A549 (cell line): ENCODE measurements around the gene SCN5A.

Source experiments
- CTCF ChIP-seq: fragments of >200 bp; sonication (Bioruptor Twin); formaldehyde crosslinking; IDR thresholded peaks from 3 replicates; pipeline ENCODE4 v1.5.1; 2016
- HDAC2 ChIP-seq: fragments of 200-600 bp; sonication (generic); IDR thresholded peaks from 2 replicates; pipeline ENCODE4 v1.6.1; 2016
- HMGXB4 ChIP-seq: fragments of 250-450 bp; sonication (Bioruptor Pico); IDR thresholded peaks from 2 replicates; pipeline ENCODE4 v1.5.0; 2021; ENCODE audit warnings: mild to moderate bottlenecking, moderate library complexity, borderline replicate concordance
- MAX ChIP-seq: IDR thresholded peaks from 2 replicates; pipeline ENCODE4 v1.6.1; 2012
- NR3C1 ChIP-seq: fragments of >200 bp; sonication (Bioruptor Twin); formaldehyde crosslinking; IDR thresholded peaks from 3 replicates; pipeline ENCODE4 v1.6.1; 2017
- PHF8 ChIP-seq: fragments of 200-600 bp; sonication (generic); IDR thresholded peaks from 2 replicates; pipeline ENCODE4 v1.6.1; 2016; ENCODE audit warnings: low read depth, mild to moderate bottlenecking, antibody characterized with exemption, moderate library complexity, borderline replicate concordance
- POLR2A ChIP-seq: IDR thresholded peaks from 2 replicates; pipeline ENCODE4 v1.6.1; 2012; ENCODE audit warnings: mild to moderate bottlenecking, low read length
- POLR2AphosphoS2 ChIP-seq: conservative IDR thresholded peaks from 2 replicates; pipeline ENCODE4 v1.6.1; 2012; ENCODE audit warnings: low read length, improper control_type of control experiment, inconsistent platforms
- RAD21 ChIP-seq, 2 experiments: fragments of >200 bp in 1 of 2; sonication (Bioruptor Twin) in 1 of 2; formaldehyde crosslinking in 1 of 2; IDR thresholded peaks in 1 of 2; conservative IDR thresholded peaks in 1 of 2; 2 replicates in 1 of 2; 3 replicates in 1 of 2; pipeline ENCODE4 v1.6.1; 2012 to 2018; ENCODE audit warnings: inconsistent platforms in 1 of 2
- REST ChIP-seq: fragments of 200-600 bp; sonication (generic); IDR thresholded peaks from 2 replicates; pipeline ENCODE4 v1.6.1; 2016; ENCODE audit warnings: antibody characterized with exemption, mild to moderate bottlenecking, moderate library complexity
- RFX5 ChIP-seq: fragments of 450-650 bp; IDR thresholded peaks from 2 replicates; pipeline ENCODE4 v1.7.1; 2014; ENCODE audit warnings: antibody characterized with exemption, mild to moderate bottlenecking, moderate library complexity
- RNF2 ChIP-seq: fragments of 200-600 bp; sonication (generic); IDR thresholded peaks from 2 replicates; pipeline ENCODE4 v1.6.1; 2016; ENCODE audit warnings: low read depth, mild to moderate bottlenecking, antibody characterized with exemption, moderate library complexity, borderline replicate concordance
- ZNF302 ChIP-seq: fragments of 250-450 bp; sonication (Bioruptor Pico); IDR thresholded peaks from 2 replicates; pipeline ENCODE4 v1.9.0; 2021; ENCODE audit warnings: inconsistent platforms, mild to moderate bottlenecking, moderate library complexity

GRCh38 chr3:38556640-38557358 lies 92.7 kb downstream of the SCN5A start:
- TF ChIP-seq RFX5: no peak
- TF ChIP-seq POLR2A: no peak
- TF ChIP-seq PHF8: no peak
- TF ChIP-seq RAD21 (conservative IDR thresholded peaks at IDR 0.05 in 1 of 2, IDR thresholded peaks at IDR 0.05 in 1 of 2): no peak
- no peak for TF ChIP-seq HMGXB4 (CRISPR knock-in tag)
- no peak for TF ChIP-seq CTCF
- no peak for TF ChIP-seq POLR2AphosphoS2
- TF ChIP-seq HDAC2: no peak
- no peak for TF ChIP-seq NR3C1
- TF ChIP-seq ZNF302 (CRISPR knock-in tag): no peak
- TF ChIP-seq MAX: no peak
- TF ChIP-seq RNF2: no peak
- no peak for TF ChIP-seq REST
